Measurements from ENCODE around the gene MAPK11.

The MAPK11 gene

GRCh38 chr22:50315289-50316113, 45.3 kb upstream of the MAPK11 start:
- TF ChIP-seq EZH2 (IDR thresholded peaks at IDR 0.05) (no peak), FOXP2 (optimal IDR thresholded peaks at IDR 0.05; ENCODE audit: control extremely low read depth, extremely low read length, insufficient read depth) (no peak)
- H3K27ac ChIP-seq, result no peak overlapping the region
- H3K36me3 ChIP-seq (ENCODE audit: insufficient read depth, low read length), result no peaks in the 10 kb centered on the region
- no peak overlapping the region for H3K4me3 ChIP-seq
- no peaks in the 10 kb centered on the region for H3K9me3 ChIP-seq (ENCODE audit: low read depth, low read length)
- H3K9ac ChIP-seq (ENCODE audit: insufficient read length), result no peak overlapping the region
- DNase-seq (ENCODE audit: low read depth, low spot score), result no peak

GRCh38 chr22:50314455-50315288, 44.5 kb upstream of the MAPK11 start:
- no peak for TF ChIP-seq EZH2 (IDR thresholded peaks at IDR 0.05)
- no peak for TF ChIP-seq POLR2AphosphoS5 (IDR thresholded peaks at IDR 0.05; ENCODE audit: borderline replicate concordance, low read depth, low read length)
- TF ChIP-seq FOXP2 (optimal IDR thresholded peaks at IDR 0.05; ENCODE audit: control extremely low read depth, extremely low read length, insufficient read depth), result no peak
- Histone ChIP-seq H3K36me3 (ENCODE audit: insufficient read depth, low read length) (no peaks in the 10 kb centered on the region), H3K9me3 (ENCODE audit: low read depth, low read length) (no peaks in the 10 kb centered on the region), H3K9ac (ENCODE audit: insufficient read length) (no peak overlapping the region), H3K4me3 (no peak overlapping the region), H3K27ac (no peak overlapping the region)
- DNase-seq (ENCODE audit: low read depth, low spot score), result no peak

GRCh38 chr22:50314081-50314454, 43.9 kb upstream of the MAPK11 start:
- H3K36me3 ChIP-seq (ENCODE audit: insufficient read depth, low read length), result no peaks in the 10 kb centered on the region
- DNase-seq (ENCODE audit: low read depth, low spot score), result no peak
- TF ChIP-seq FOXP2 (optimal IDR thresholded peaks at IDR 0.05; ENCODE audit: control extremely low read depth, extremely low read length, insufficient read depth) (no peak), EZH2 (IDR thresholded peaks at IDR 0.05) (no peak), POLR2AphosphoS5 (IDR thresholded peaks at IDR 0.05; ENCODE audit: borderline replicate concordance, low read depth, low read length) (no peak)
- H3K9me3 ChIP-seq (ENCODE audit: low read depth, low read length), result no peaks in the 10 kb centered on the region
- no peak overlapping the region for H3K9ac ChIP-seq (ENCODE audit: insufficient read length)
- no peak overlapping the region for H3K27ac ChIP-seq
- no peak overlapping the region for H3K4me3 ChIP-seq

- TF ChIP-seq EZH2 (IDR thresholded peaks at IDR 0.05) (no peak), FOXP2 (optimal IDR thresholded peaks at IDR 0.05; ENCODE audit: control extremely low read depth, extremely low read length, insufficient read depth) (no peak), POLR2AphosphoS5 (IDR thresholded peaks at IDR 0.05; ENCODE audit: borderline replicate concordance, low read depth, low read length) (no peak)
- H3K9me3 ChIP-seq (ENCODE audit: low read depth, low read length), result no peaks in the 10 kb centered on the region
- H3K4me3 ChIP-seq, result no peak overlapping the region
- H3K9ac ChIP-seq (ENCODE audit: insufficient read length), result no peak overlapping the region
- H3K27ac ChIP-seq, result no peak overlapping the region
- H3K36me3 ChIP-seq (ENCODE audit: insufficient read depth, low read length), result no peaks in the 10 kb centered on the region
- no peak for DNase-seq (ENCODE audit: low read depth, low spot score)
These were observed 43.4 kb upstream of the MAPK11 start for GRCh38 chr22:50313600-50313999.

- Histone ChIP-seq H3K9ac (ENCODE audit: insufficient read length) (no peak overlapping the region), H3K9me3 (ENCODE audit: low read depth, low read length) (no peaks in the 10 kb centered on the region), H3K27ac (no peak overlapping the region), H3K4me3 (no peak overlapping the region), H3K36me3 (ENCODE audit: insufficient read depth, low read length) (no peaks in the 10 kb centered on the region)
- no peak for DNase-seq (ENCODE audit: low read depth, low spot score)
- no peak for TF ChIP-seq FOXP2 (optimal IDR thresholded peaks at IDR 0.05; ENCODE audit: control extremely low read depth, extremely low read length, insufficient read depth)
- no peak for TF ChIP-seq POLR2AphosphoS5 (IDR thresholded peaks at IDR 0.05; ENCODE audit: borderline replicate concordance, low read depth, low read length)
- no peak for TF ChIP-seq EZH2 (IDR thresholded peaks at IDR 0.05)
These were observed 42.8 kb upstream of the MAPK11 start for GRCh38 chr22:50313021-50313420.

- no peak for TF ChIP-seq POLR2AphosphoS5 (IDR thresholded peaks at IDR 0.05; ENCODE audit: borderline replicate concordance, low read depth, low read length)
- no peak for TF ChIP-seq FOXP2 (optimal IDR thresholded peaks at IDR 0.05; ENCODE audit: control extremely low read depth, extremely low read length, insufficient read depth)
- no peak for TF ChIP-seq EZH2 (IDR thresholded peaks at IDR 0.05)
- Histone ChIP-seq H3K27ac (no peak overlapping the region), H3K9me3 (ENCODE audit: low read depth, low read length) (no peaks in the 10 kb centered on the region), H3K36me3 (ENCODE audit: insufficient read depth, low read length) (no peaks in the 10 kb centered on the region), H3K9ac (ENCODE audit: insufficient read length) (no peak overlapping the region), H3K4me3 (no peak overlapping the region)
- no peak for DNase-seq (ENCODE audit: low read depth, low spot score)
These were observed 42.2 kb upstream of the MAPK11 start for GRCh38 chr22:50312371-50312770.

GRCh38 chr22:50311606-50312351, 41.6 kb upstream of the MAPK11 start:
- Histone ChIP-seq H3K9ac (ENCODE audit: insufficient read length) (no peak overlapping the region), H3K4me3 (no peak overlapping the region), H3K27ac (no peak overlapping the region), H3K36me3 (ENCODE audit: insufficient read depth, low read length) (no peaks in the 10 kb centered on the region), H3K9me3 (ENCODE audit: low read depth, low read length) (no peaks in the 10 kb centered on the region)
- no peak for TF ChIP-seq EZH2 (IDR thresholded peaks at IDR 0.05)
- TF ChIP-seq POLR2AphosphoS5 (IDR thresholded peaks at IDR 0.05; ENCODE audit: borderline replicate concordance, low read depth, low read length), result no peak
- no peak for TF ChIP-seq FOXP2 (optimal IDR thresholded peaks at IDR 0.05; ENCODE audit: control extremely low read depth, extremely low read length, insufficient read depth)
- no peak for DNase-seq (ENCODE audit: low read depth, low spot score)

GRCh38 chr22:50310949-50311444, 40.8 kb upstream of the MAPK11 start:
- H3K9me3 ChIP-seq (ENCODE audit: low read depth, low read length), result no peaks in the 10 kb centered on the region
- no peaks in the 10 kb centered on the region for H3K36me3 ChIP-seq (ENCODE audit: insufficient read depth, low read length)
- H3K4me3 ChIP-seq, result no peak overlapping the region
- no peak overlapping the region for H3K9ac ChIP-seq (ENCODE audit: insufficient read length)
- DNase-seq (ENCODE audit: low read depth, low spot score), result no peak
- H3K27ac ChIP-seq, result no peak overlapping the region
- no peak for TF ChIP-seq POLR2AphosphoS5 (IDR thresholded peaks at IDR 0.05; ENCODE audit: borderline replicate concordance, low read depth, low read length)
- TF ChIP-seq EZH2 (IDR thresholded peaks at IDR 0.05), result no peak
- no peak for TF ChIP-seq FOXP2 (optimal IDR thresholded peaks at IDR 0.05; ENCODE audit: control extremely low read depth, extremely low read length, insufficient read depth)
